Raji (cell line): ENCODE measurements around the gene SWI5.

Experiments
- POLR2A ChIP-seq: IDR thresholded peaks from 2 replicates; pipeline ENCODE4 v1.6.1; 2011; ENCODE audit warnings: low read depth, low read length, control low read depth; ENCODE audit not compliant: insufficient read depth

SWI5 gene

DNA sequence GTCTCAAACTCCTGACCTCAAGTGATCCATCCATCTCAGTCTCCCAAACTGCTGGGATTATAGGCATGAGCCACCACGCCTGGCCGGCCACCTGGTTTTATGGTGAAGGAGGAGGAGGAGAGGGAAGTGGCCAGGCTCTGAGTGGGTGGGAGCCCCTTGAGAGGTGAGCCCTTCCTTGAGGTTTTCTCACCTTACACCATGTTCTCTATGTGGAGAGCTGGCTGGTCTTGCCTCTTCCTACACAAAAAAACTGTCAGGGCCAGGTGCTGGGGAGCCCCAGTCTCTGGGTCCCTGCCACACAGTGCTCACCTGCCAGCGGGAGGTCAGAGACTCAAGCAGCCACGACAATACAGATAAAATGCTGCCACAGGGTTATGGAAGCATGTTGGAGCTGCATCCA lies 18.1 kb downstream of the SWI5 start:
- no peak for TF ChIP-seq POLR2A

DNA sequence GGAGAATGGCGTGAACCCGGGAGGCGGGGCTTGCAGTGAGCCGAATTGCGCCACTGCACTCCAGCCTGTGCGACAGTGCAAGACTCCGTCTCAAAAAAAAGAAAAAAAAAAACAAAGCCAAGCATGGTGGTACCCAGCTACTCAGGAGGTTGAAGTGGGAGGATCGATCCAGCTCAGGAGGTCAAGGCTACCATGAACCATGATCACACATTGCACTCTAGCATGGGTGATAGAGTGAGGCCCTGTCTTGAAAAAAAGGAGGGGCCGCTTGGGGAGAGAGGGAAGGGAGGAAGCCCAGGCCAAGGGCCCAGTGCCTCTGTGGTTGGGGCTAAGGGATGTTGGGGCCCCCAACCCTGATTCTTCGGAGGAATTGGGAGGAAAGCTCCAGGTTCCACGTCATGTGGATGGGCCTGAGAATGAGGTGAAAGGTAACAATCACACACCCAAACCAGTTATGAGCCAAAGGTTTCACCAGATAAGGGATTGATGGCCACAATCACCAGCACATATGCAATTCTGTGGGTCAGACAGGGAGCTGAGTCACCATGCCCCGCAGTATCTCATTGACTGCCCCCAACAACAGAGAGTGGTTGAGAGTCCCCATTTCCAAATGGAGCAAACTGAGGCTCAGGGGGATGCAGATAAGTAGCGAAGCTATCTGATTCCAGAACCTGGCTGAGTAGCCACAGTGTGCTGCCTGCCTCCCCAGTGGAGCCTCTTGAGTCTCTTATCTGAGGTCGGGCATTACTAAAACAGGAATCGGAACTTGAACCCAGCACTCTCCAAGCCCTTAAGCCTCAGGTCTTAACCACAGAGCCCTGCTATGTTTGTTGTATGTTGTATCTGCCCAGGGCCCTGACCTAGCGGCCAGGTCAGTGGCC lies 20.5 kb downstream of the SWI5 start:
- no peak for TF ChIP-seq POLR2A

DNA sequence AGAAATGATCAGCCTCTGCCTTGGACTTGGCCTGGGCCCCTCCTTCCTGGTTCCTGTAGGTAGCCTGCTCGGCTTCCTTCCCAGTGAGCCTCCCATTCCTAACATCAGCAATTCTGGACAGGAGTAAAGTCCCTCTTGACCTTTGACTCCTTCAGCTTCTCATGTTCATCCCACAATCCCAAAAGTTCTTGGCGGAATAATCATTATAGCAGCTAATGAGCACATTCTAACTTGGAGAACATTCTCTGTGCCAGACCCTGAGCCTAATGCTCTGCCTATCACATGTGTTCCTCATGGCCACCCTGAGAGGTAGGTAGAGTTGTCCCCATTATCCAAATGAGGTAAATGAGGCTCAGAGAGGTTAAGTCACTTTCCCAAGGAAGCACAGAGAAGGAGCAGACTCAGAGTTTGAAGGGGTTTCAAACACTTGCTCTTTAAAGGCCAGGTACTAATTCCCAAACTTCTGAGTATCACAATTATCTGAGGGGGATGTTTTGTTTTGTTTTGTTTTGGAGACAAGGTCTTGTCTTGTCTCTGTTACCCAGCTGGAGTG lies 21.2 kb downstream of the SWI5 start:
- TF ChIP-seq POLR2A, result no peak

DNA sequence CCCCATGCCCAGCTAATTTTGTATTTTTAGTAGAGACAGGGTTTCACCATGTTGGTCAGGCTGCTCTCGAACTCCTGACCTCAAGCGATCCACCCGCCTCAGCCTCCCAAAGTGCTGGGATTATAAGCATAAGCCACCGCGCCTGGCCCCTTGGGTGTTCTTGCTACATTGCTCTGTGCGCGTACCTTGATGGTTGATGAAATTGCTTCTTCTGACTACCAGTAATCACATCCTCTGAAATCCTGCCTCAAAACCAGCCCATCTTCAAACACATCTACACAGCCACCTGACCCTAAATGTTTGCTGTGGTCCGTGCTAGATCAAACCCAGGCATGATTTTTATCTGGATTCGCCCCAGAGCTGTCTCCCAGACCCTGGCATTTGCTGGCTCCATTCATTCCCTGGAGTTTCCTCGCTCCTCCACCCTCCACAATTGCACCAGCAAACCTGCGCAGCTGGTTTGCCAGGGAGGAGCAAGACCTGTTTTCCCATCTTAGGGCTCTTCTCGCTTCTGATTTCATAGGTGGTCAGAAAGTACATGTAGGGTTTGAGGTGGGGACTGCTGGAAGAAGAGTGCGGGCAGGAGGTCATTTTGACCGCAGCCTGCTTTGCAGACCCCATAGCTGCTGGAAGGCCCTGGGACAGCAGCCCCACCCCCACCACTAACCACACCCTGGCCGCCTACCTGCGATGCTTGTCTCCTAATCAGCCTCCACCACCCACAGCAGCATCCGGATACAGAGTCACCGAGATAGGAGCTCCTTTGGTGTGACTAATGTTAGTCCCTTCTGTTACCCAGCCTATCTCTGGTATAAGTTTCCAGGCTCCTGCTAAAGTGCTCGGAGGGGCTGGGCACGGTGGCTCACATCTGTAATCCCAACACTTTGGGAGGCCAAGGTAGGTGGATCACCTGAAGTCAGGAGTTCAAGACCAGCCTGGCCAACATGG lies 22.7 kb downstream of the SWI5 start:
- no peak for TF ChIP-seq POLR2A

DNA sequence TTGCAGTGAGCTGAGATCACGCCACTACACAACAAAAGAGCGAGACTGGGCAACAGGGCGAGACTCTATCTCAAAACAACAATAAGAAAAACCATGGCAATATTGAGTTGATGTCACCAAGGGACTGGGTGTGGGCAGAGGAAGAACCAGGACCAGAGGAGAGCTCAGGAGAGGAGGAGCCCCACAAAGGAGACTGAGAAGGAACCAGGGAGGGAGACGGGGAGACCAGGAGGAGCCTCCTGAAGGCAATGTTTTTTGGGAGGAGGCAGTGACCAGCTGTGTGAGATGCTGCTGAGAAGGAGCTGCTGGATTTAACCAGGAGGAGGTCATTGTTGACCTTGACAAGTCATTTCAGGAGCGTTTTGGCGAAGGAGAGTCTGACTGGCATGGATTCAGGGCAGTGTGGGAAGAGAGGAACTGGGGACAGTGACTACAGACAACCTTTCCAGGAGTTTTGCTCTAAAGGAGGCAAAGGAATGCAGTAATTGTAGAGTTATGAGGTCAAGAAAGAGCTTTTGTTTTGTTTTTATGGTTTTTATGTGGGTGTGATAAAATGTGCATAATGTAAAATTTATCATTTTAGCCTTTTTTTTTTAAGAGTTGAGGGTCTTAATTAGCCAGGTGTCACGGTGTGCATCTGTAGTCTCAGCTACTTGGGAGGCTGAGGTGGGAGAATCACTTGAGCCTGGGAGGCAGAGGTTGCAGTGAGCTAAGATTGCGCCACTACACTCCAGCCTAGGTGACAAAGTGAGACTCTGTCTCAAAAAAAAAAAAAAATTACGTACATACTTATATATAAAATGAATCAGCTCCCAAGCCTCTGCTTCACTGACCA lies 28.3 kb downstream of the SWI5 start:
- no peak for TF ChIP-seq POLR2A

DNA sequence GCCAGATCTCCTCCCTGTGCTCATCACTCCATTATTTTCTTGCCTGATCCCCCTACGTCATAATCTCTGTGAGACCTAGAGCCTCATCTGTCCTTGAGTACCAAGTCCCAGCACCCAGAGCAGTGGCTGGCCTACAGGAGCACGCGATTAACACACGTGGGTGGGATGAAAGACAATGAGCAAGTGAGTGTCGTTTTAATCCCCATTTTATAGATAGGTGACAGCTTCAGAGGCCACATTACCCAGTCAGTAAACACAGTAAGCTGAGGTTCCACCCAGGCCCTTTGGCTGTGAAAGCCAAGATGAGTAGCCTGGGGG lies 28.9 kb downstream of the SWI5 start:
- TF ChIP-seq POLR2A, result no peak

DNA sequence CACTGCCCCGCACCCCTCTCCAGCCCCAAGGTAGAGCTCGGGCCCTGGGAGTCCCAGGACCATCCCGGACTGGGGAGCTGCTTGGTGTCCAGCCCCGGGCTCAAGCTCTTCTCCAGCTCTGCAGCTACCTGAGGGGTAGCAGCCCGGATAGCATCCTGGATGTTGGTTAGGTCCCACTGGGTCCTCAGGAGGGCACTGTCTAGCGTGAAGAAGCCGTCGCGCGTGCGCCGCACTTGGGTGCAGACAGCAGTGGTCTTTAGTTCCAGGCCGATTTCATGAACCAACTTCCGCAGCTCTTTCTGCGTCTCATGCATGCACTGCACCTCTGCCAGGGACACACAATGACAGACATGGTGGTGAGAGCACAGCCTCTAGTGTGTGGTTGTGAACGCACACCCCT lies 33.5 kb downstream of the SWI5 start:
- no peak for TF ChIP-seq POLR2A

DNA sequence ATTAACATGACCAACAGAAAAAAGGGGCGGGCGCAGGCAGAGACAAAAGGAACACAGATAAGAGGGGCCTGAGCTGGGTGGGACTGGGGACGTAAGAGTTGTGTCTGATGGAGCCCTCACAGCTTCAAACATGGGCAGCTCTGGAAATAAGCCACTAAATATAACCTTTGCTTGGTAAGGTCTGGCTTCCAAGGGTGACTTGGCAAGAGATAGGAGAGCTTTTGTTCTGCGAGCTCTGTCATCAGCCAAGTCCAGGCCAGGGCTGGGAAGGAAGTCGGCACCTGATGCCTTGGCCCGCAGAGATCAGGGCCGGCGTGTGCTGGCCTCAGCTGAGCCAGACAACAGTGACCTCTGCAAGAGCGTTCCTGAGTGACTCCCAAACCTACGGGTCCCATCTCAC lies 34.4 kb downstream of the SWI5 start:
- no peak for TF ChIP-seq POLR2A

DNA sequence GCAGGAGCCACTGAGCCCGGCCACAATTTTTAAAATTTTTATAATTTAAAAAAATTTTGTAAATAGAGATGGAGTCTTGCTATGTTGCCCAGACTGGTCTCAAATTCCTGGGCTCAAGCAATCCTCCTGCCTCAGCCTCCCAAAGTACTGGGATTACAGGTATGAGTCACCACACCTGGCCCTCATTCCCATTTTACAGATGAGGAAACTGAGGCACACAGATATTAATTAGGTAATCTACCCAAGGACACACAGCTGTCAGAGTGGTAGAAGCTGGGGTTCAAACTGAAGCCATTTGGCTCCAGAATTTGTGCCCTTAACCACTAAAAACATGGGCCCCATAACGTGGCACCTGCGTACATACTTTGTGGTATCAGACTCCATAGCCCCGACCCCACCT lies 38.6 kb downstream of the SWI5 start:
- TF ChIP-seq POLR2A, result no peak

DNA sequence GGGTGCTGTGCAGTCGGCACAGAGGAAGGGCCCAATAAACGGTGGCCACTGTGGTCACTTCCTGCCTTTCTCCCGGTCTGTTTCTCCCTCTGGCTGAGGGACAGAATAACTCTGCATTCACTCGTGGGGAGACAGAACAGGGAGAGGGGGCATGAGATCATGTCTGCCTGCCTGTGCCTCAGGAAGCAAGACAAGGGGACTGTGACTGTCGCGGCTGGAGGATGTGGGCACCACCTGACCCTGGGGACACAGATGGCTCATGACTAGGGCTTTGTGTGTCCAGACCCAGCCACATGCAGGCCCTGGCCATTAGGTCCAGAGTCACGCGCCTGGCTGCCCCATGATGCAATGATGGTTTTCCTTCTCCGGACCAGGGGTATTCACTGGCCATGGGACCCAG lies 40.3 kb downstream of the SWI5 start:
- no peak for TF ChIP-seq POLR2A

DNA sequence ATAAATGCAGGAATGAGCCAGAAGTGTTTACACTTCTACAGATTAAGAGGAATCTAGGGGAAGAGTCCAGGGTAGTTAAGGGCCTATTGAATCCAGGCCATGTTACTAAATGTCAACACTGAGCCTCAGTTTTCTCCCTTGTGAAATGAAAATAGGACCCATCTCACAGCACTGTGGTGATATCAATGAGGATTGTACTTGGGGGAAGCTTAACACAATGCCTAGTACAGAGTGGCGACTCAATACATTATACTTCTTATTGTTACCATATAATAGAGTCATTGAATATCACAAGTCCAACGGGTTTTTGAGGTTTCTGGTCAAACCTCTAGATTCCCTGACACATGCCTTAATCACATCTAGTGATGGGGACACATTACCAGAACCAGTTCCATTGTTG lies 41.6 kb downstream of the SWI5 start:
- TF ChIP-seq POLR2A, result no peak

DNA sequence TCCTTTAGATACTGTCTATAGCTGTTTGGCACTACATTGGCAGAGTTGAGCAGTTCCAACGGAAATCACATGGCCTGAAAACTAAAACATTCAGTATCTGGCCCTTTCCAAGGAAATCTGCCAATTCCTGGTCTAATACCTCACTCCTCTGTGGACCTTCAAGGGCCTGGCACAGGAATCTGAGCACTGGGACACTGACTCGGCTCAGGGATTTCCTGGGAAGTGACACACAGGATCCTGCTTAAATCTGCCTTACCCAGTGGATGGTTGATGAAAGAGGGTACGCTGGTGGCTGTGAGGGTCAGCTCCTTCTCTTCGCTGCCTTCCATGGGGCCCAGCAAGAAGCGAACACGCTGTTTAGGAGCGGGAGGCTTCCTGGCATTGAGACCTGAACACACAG lies 45.3 kb downstream of the SWI5 start:
- no peak for TF ChIP-seq POLR2A

DNA sequence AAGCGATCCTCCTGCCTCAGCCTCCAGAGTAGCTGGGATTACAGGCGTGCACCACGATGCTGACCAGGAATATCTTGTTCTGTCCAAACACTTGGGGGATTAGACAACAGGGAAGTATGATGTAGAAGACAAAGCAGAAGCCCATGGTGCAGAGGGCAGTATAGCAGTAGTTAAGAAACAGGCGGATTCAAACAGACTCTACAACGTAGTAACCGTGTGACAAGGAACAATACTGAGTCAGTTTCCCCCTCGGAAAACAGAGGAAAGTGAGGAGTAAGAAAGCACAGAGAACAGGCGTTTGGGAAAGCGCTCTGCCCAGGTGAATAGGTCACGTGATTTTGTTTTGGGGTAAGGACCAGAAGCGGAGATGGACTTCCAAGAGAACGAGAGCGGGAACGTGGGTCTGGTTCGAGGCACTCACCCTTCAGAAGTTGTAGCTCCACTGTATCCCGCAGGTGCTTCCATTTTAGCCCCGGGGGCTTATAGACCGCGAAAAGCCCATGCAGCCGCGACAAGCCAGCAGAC lies 45.9 kb downstream of the SWI5 start:
- no peak for TF ChIP-seq POLR2A

DNA sequence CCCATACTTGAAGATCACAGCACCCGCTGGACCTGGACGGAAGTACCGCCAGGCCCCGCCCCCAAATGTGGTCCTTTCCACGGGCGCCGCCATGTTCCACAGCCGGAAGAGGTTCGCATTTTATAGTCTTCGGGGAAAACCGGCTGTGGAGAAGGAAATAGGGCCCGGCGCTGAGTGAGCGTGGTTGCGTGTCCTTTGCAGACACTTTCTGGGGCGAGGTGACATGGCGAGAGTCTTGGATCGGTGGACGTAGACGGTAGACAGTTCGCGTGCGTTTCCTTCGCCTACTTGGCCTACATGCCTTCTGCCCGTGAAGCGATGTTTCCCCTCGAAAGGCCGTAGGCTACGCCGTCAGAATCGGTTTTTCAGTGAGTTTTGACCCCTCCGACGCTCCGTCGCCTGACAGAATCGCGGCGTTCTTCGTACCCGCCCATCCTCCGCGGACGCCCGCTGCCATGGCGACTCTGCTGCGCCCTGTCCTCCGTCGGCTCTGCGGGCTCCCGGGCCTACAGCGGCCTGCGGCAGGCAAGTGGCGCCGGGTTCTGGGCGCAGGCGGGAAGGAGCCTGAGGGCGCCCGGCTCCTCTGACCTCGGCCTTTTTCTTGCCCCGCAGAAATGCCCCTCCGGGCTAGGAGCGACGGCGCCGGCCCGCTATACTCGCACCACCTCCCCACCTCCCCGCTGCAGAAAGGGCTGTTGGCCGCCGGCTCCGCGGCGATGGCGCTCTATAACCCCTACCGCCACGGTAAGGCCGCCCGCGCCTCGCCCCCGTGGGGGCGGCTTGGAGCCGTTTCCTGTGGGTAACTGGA lies 46.5 kb downstream of the SWI5 start, which contains the start of the genes COQ4 and TRUB2:
Gene COQ4, plus strand, starts transcription at position 436 of the 808 bp plus-strand sequence. Its CDS starts 20 bp downstream, at position 456.
Gene TRUB2, minus strand, starts transcription at position 44 of the 808 bp plus-strand sequence. Its CDS starts 39 bp downstream, at position 5.
- TF ChIP-seq POLR2A, result peak; percentile 85

DNA sequence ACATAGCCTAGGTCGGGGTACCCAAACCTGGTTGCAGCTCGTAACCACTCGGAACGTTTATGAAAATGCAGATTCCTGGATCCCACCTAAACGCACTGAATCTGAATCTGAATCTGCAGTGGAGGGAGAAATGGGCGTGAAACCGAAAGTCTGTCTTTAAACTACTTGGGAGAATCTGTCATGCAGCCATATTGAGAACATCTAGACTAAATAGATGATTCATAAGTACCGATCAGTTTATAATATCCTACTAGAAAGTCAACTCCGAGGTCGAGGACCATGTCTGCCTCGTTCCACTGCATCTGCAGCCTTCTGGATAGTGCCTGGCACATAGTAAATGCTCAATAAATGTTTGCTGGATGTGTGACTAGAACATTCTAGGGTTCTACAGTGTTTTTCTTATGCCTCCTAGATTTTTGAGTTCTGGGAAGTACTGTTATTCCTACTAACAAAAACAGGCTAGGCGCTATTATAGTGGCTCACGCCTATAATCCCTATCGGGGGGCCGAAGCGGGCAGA lies 47.2 kb downstream of the SWI5 start:
- no peak for TF ChIP-seq POLR2A
